ENCODE data around the gene DHX8. TPM values are rescaled to one million over a fixed set of nuclear protein-coding genes. Genes with fewer than 3 reads are reported as not detected.

The DHX8 gene
- total RNA-seq, 2 donors from 2014 or later: 79.3 to 103 TPM

DNA sequence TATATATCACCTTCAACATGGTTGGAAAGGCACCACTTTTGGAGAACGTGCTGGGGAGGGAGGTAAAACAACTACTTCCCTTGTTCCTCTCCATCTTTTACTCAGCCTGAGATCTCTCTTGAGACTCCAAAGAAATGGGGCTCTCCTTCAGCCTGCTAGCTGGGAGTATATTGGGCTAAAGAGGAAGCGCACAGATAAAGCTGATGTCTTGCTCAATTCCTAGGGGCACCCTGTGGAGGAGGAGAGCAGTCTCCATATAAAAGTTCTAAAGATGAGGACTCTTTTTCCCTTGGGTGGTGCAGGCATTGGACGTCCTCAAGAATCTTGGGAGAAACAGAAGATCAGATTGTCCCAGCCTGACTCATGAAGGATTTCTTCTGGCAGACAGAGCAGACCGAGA is 67.0 kb downstream of the DHX8 start:
- peaks cover 54% of the 10 kb centered on the region for H3K27me3 Mint-ChIP-seq
- ATAC-seq (no peak), DNase-seq (no peak)
- no peaks in the 10 kb centered on the region for H3K36me3 Mint-ChIP-seq (ENCODE audit: low read depth)
- no peak overlapping the region for H3K4me3 Mint-ChIP-seq
- no peak overlapping the region for H3K27ac Mint-ChIP-seq
- peaks cover 12% of the 10 kb centered on the region for H3K4me1 Mint-ChIP-seq
- H3K9me3 ChIP-seq (ENCODE audit: control insufficient read depth, low read length, poor library complexity, severe bottlenecking): no peaks in the 10 kb centered on the region

DNA sequence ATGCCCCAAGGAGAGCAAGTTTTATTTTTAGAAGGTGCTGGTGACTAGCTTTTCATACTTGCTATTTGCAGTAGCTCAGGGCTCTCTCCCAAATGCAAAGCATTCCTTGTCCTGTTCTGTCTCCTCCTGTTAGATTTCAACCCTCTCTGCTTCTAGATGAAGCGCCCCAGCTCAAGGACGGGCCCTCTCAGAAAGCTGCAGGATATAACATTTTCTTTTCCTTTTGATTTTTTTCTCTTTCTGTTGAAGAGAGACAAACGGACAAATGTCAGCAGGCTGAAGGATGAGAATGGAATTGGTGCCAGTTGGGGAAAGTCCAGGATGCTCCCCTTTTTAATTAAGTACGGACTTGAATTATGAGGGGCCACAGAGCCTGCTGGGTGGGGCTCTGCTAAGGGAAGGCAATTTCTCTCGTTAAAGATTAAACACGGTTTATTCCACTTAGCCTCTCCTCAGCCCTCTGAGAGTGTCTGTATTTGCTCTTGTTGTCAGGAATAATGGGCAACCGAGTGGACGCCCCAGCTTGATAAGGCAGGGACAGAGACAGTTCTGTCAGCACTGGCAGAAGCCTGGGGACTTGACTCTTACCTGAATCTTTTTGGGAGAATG is 68.6 kb downstream of the DHX8 start:
- DNase-seq: no peak
- no peak for ATAC-seq
- H3K4me1 Mint-ChIP-seq: peaks cover 3% of the 10 kb centered on the region

DNA sequence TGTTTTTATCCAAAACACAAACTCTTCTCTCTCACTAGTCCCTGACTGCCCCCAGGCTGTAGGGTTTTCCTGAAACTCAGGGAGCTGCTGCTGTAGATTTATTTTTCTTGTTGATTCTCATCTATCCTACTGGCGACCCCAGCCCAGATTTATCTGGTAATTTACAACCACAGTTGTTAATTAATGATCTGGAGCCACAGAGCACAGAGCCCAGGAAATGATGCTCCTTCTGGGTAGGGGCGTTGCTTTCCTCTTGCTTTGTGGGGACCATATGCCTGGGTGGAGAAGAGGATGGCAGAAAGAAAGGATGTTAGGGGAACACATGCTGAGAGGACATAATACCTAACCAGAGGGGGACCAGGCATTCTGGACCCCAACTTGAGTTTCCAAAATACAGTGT is 69.8 kb downstream of the DHX8 start:
- ATAC-seq (no peak), DNase-seq (no peak)
- no peaks in the 10 kb centered on the region for H3K9me3 ChIP-seq (ENCODE audit: control insufficient read depth, low read length, poor library complexity, severe bottlenecking)
- no peak overlapping the region for H3K27ac Mint-ChIP-seq
- no peaks in the 10 kb centered on the region for H3K4me1 Mint-ChIP-seq
- H3K4me3 Mint-ChIP-seq: no peak overlapping the region
- peaks cover 5% of the 10 kb centered on the region for H3K36me3 Mint-ChIP-seq (ENCODE audit: low read depth)
- H3K27me3 Mint-ChIP-seq: peaks cover 40% of the 10 kb centered on the region

More for the DNA sequence above, 68.6 kb downstream of the DHX8 start:
- Mint-ChIP-seq H3K27ac (no peak overlapping the region), H3K4me3 (no peak overlapping the region), H3K36me3 (ENCODE audit: low read depth) (peaks cover 5% of the 10 kb centered on the region), H3K27me3 (peaks cover 48% of the 10 kb centered on the region)
- no peaks in the 10 kb centered on the region for H3K9me3 ChIP-seq (ENCODE audit: control insufficient read depth, low read length, poor library complexity, severe bottlenecking)

DNA sequence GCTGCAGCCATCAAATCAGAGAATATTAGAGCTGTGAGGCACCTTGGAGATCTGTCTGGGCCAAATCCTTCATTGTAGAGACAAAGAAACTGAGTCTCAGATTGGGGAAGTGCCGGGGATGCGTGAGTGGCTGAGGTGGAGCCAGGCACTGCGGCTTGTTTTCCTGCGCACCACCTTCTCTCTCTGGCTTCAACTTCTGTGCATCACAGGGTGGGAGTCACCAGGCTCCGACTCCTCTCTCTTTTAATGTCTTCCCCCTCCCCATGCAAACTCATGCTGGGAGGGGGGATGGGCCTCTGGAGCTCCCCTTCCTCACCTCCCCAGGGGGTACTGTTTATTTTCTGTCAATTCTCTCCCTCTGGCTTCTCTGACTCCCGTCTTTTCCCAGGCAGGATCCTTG is 71.1 kb downstream of the DHX8 start:
- ATAC-seq (no peak), DNase-seq (no peak)
- H3K27ac Mint-ChIP-seq: no peak overlapping the region
- H3K9me3 ChIP-seq (ENCODE audit: control insufficient read depth, low read length, poor library complexity, severe bottlenecking): no peaks in the 10 kb centered on the region
- peaks cover 5% of the 10 kb centered on the region for H3K36me3 Mint-ChIP-seq (ENCODE audit: low read depth)
- H3K27me3 Mint-ChIP-seq: peaks cover 40% of the 10 kb centered on the region
- H3K4me1 Mint-ChIP-seq: no peaks in the 10 kb centered on the region
- H3K4me3 Mint-ChIP-seq: no peak overlapping the region

DNA sequence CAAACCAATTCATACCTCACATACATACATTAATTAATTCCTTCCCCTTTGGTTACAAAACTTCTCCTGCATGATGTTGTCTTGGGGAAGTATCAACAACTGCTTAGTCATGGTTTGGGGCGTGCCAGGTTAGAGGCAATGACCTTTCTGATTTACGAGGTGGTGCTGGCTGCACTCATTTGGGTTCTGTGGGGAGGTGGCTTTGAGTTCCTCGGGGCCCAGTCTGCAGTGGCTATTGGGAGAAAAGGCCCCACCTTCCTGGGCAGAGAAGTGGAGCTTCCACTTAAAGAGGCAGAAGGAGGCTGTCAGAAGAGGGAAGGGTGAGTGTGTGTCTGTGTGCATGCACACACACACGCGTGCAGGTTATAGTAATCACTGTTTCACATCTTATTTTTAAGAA is 72.5 kb downstream of the DHX8 start:
- H3K36me3 Mint-ChIP-seq (ENCODE audit: low read depth): peaks cover 5% of the 10 kb centered on the region
- H3K27me3 Mint-ChIP-seq: peaks cover 40% of the 10 kb centered on the region
- DNase-seq (no peak), ATAC-seq (no peak)
- no peaks in the 10 kb centered on the region for H3K4me1 Mint-ChIP-seq
- H3K9me3 ChIP-seq (ENCODE audit: control insufficient read depth, low read length, poor library complexity, severe bottlenecking): no peaks in the 10 kb centered on the region
- H3K4me3 Mint-ChIP-seq: no peak overlapping the region
- H3K27ac Mint-ChIP-seq: no peak overlapping the region

DNA sequence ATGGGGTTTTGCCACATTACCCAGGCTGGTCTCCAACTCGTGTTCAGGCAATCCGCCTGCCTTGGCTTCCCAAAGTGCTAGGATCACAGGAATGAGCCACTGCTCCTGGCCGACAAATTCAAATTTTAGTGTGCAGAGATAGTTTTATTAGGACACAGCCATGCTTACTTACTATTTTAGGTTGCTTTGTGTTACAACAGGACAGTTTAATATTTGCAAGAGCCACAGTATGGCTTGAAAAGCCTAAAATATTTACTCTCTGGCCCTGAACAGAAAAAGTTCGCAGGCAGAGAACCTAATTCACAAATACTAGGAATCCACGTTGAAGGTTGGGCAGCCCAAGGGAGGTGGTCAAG is 75.0 kb downstream of the DHX8 start:
- DNase-seq (no peak), ATAC-seq (no peak)
- no peaks in the 10 kb centered on the region for H3K9me3 ChIP-seq (ENCODE audit: control insufficient read depth, low read length, poor library complexity, severe bottlenecking)
- H3K36me3 Mint-ChIP-seq (ENCODE audit: low read depth): peaks cover 5% of the 10 kb centered on the region
- H3K4me1 Mint-ChIP-seq: peaks cover 5% of the 10 kb centered on the region
- H3K27me3 Mint-ChIP-seq: peaks cover 50% of the 10 kb centered on the region
- no peak overlapping the region for H3K4me3 Mint-ChIP-seq
- no peak overlapping the region for H3K27ac Mint-ChIP-seq

DNA sequence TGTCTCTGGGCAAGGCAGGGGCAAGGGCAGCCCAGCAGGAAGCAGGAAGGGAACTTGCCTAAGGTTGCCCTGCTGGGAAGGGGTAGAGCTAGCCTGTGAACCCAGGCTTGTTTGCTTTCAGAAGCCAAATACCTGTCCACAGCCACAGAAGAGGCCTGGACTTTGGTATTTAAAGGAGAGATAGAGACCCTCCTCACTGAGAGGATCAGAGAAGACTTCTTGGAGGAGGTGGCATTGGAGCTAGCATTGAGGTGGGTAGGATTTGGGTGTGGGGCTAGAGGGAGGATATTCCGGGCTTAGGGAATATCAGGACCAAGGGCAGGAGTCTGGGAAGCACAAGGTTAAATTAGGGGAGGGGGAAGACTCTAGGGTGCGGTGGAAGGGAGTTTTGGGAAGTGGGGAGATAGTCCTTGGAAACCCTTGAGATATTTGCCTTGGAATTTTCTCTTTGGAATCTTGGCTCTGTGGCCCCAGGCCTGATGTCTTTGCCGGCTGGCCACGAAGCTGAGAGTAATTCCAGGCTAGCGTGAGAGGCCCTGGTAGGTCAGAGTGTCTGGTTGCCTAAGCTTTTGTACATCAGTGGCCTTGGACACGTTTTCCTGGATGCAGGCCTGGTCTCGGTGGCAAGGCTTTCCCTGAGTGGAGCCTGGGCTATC is 75.5 kb downstream of the DHX8 start:
- peaks cover 5% of the 10 kb centered on the region for H3K4me1 Mint-ChIP-seq
- no peaks in the 10 kb centered on the region for H3K9me3 ChIP-seq (ENCODE audit: control insufficient read depth, low read length, poor library complexity, severe bottlenecking)
- no peak overlapping the region for H3K4me3 Mint-ChIP-seq
- H3K27ac Mint-ChIP-seq: no peak overlapping the region
- H3K36me3 Mint-ChIP-seq (ENCODE audit: low read depth): peaks cover 5% of the 10 kb centered on the region
- ATAC-seq: no peak
- H3K27me3 Mint-ChIP-seq: peaks cover 54% of the 10 kb centered on the region
- DNase-seq: no peak

DNA sequence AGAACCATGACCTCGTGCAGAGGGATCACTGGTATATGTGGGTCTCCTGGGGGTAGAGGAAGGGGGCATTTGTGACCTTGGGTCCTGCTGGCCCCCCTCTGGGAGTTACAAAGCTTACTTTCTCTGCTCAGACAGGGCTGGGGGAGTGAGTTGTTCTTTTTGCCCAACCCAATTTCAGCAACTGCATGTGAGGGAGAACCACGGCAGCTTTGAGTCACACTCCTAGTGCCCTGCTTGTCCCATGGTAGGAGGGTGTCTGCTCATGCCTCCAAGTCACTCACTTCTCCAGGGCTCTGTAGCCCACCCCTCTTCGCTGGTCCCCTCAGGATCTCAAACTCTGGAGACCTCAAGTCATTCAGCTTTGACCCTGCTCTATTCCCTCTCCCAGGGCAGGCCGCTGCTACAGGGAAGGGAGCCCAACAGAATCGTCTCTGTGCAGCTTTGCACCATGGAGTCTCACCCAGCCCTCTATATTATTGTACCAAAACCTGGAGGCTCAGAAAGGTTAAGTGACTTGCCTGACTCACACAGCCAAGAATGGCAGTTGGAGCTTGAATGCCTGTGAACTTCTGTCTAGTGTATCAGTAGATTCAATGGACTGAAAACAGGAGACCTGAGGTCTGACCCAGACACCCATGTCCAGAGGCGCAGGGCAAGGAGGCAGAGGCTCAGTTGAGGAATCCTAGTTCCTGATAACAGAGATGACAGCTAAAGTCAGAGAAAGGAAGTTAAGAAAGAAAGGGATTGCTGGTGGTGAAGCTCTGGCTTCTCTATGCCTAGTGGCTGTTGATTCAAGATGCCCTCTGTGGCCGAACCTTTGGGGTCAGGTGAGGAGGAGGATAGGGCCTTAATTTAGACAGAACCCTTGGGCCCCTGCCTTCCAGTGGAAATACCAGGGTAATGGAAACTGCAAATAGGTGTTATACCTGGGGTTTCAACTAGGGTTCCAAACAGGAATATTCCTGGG is 77.0 kb downstream of the DHX8 start:
- ATAC-seq (no peak), DNase-seq (no peak)
- Mint-ChIP-seq H3K27ac (no peak overlapping the region), H3K4me1 (peaks cover 5% of the 10 kb centered on the region), H3K36me3 (ENCODE audit: low read depth) (peaks cover 5% of the 10 kb centered on the region), H3K27me3 (peaks cover 61% of the 10 kb centered on the region), H3K4me3 (no peak overlapping the region)
- no peaks in the 10 kb centered on the region for H3K9me3 ChIP-seq (ENCODE audit: control insufficient read depth, low read length, poor library complexity, severe bottlenecking)

DNA sequence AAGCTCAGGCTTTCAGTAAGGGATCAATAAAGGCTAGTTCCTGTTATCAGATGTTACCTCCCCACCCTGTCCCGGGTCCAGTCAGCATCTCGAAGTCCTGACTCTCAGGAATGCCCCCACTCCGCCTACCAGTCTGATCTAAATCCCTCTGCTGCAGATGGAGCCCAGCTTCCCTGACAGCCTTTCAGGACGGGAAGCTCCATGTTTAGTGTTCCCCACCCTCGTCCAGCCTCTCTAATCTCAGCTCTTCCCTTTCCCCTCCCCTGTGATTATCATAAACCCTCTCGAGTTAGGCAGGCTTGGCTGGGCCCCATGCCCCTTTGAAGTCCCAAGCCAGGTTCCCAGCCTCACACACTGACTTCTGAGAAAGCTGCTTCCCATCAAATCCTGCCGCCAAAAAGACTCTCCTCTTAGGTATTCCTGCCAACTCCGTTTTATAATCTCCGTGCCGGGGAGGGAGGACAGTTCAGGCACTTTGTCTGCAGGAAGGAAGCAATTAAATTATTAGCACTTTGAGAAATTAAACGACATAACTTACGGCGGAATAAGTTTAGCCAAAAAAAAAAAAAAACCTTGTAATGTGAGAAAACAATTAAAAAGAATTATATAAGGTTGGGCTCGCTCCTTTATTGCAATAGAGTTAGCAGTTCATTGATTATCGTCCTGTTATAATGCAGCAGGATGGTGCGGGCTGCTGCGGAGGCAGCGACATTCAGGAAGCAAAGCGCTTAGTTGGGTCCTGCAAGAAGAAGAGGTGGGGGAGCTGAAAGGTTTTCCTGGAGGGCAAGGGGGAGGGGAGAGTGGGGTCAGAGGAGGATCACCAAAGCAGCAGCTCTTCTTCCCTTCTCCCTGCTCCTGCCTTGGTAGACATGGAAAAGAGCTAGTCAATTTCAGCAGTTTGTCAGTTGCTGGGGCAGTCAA is 79.2 kb downstream of the DHX8 start:
- ATAC-seq: no peak
- Mint-ChIP-seq H3K36me3 (ENCODE audit: low read depth) (no peaks in the 10 kb centered on the region), H3K4me1 (peaks cover 5% of the 10 kb centered on the region), H3K4me3 (no peak overlapping the region), H3K27me3 (peaks cover 55% of the 10 kb centered on the region), H3K27ac (no peak overlapping the region)
- no peak for DNase-seq
- no peaks in the 10 kb centered on the region for H3K9me3 ChIP-seq (ENCODE audit: control insufficient read depth, low read length, poor library complexity, severe bottlenecking)

DNA sequence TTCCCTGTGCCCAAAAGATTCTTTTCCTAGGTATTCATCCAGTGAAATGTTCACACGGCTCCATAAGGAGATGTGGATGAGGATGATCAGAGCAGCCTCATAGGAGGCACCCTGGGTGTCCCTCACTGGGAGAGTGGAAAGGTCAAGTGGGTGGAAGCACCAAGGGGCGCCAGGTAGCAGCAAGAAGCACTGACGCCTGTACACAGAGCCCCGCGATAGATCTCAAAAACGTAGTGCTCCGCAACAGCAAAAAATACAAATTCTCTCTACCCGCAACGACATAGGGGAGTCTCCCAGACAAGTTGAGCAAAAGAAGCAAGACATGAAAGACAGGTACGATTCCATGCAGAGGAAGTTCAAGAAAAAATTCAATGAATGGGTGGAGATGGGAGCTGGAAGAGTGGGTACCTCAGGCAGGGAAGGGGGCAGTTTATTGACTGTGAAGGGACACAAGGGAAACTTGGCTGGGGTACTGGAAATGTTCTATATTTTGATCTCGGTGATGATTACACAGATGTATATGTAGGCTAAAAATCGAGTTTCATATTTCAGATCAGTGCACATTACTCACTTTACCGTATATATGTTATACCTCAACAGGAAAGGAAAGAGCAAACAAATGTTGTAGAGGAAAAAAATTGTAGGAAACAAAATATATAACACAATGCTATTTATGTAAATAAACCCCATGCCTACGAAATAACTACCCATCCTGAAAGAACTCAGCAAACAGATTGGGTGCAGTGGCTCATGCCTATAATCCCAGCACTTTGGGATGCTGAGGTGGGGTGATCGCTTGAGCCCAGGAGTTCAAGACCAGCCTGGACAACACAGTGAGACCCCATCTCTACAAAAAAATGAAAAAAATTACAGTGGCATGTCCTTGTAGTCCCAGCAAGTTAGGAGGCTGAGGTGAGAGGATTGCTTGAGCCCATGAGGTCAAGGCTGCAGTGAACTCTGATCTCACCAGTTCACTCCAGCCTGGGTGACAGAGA is 80.1 kb downstream of the DHX8 start:
- ATAC-seq: no peak
- peaks cover 55% of the 10 kb centered on the region for H3K27me3 Mint-ChIP-seq
- H3K4me1 Mint-ChIP-seq: peaks cover 5% of the 10 kb centered on the region
- H3K36me3 Mint-ChIP-seq (ENCODE audit: low read depth): peaks cover 3% of the 10 kb centered on the region
- no peaks in the 10 kb centered on the region for H3K9me3 ChIP-seq (ENCODE audit: control insufficient read depth, low read length, poor library complexity, severe bottlenecking)
- H3K4me3 Mint-ChIP-seq: no peak overlapping the region
- no peak overlapping the region for H3K27ac Mint-ChIP-seq
- DNase-seq: no peak

DNA sequence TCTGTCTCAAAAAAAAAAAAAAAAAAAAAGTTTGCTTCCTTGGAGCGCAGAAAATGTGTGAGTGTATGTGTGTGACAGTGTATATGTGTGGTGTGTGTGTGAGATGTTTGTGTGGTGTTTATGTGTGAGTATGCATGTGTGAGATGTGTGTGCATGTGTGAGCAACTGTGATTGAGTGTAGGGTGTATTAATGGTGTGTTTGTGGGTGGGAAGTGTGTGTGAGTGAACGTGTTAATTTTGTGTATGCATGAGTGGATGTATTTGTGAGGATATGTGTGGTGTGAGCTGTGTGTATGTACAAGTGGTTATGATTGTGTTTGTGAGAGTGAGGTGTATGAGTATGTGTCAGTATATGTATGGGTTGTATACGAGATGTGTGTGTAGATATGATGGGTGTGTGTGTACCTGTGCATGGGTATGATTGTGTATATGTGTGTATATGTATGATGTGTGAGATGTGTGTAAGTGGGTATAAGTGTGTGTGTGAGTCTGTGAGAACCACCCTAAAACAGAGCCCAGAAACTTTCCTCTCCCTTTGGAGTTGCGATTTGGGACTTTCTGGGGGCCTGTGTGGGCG is 84.8 kb downstream of the DHX8 start:
- peaks cover 14% of the 10 kb centered on the region for H3K27me3 Mint-ChIP-seq
- ATAC-seq (no peak), DNase-seq (no peak)
- no peaks in the 10 kb centered on the region for H3K9me3 ChIP-seq (ENCODE audit: control insufficient read depth, low read length, poor library complexity, severe bottlenecking)
- H3K27ac Mint-ChIP-seq: no peak overlapping the region
- H3K4me1 Mint-ChIP-seq: no peaks in the 10 kb centered on the region
- H3K36me3 Mint-ChIP-seq (ENCODE audit: low read depth): peaks cover 3% of the 10 kb centered on the region
- no peak overlapping the region for H3K4me3 Mint-ChIP-seq

All from T-helper 17 cell (primary cell).